Mesendoderm (in vitro differentiated cells): ENCODE data around the gene ZNF318. TPM values are rescaled to one million over a fixed set of nuclear protein-coding genes. Genes with fewer than 3 reads are reported as not detected.

Source experiments
- DNase-seq: peaks from one replicate; pipeline ENCODE4 v3.0.0; 2013
- H2AK5ac ChIP-seq: 2 replicates; pipeline ENCODE4 v1.6.1; 2013; ENCODE audit warnings: low read length, inconsistent platforms
- H2BK120ac ChIP-seq: 2 replicates; pipeline ENCODE4 v1.6.1; 2013; ENCODE audit warnings: low read depth, mild to moderate bottlenecking, low read length, moderate library complexity, mixed read lengths
- H2BK15ac ChIP-seq: replicated peaks from 2 replicates; pipeline ENCODE4 v1.6.1; 2013; ENCODE audit warnings: low read depth, mild to moderate bottlenecking, moderate library complexity
- H2BK5ac ChIP-seq: 2 replicates; pipeline ENCODE4 v1.6.1; 2013; ENCODE audit warnings: low read length, inconsistent platforms
- H3K18ac ChIP-seq: 2 replicates; pipeline ENCODE4 v1.6.1; 2013; ENCODE audit warnings: mild to moderate bottlenecking, low read length, mixed read lengths
- H3K23ac ChIP-seq: one replicate; pipeline ENCODE4 v1.6.1; 2013; ENCODE audit warnings: low read length
- H3K27ac ChIP-seq: 2 replicates; pipeline ENCODE4 v1.5.1; 2013; ENCODE audit warnings: low read depth, mild to moderate bottlenecking, inconsistent platforms, low read length, moderate library complexity
- H3K27me3 ChIP-seq: 2 replicates; pipeline ENCODE4 v1.6.1; 2013; ENCODE audit warnings: low read length, control low read depth, mild to moderate bottlenecking, inconsistent platforms; ENCODE audit not compliant: insufficient read depth, poor library complexity
- H3K36me3 ChIP-seq: 2 replicates; pipeline ENCODE4 v1.6.1; 2013; ENCODE audit warnings: low read length, inconsistent platforms; ENCODE audit not compliant: control insufficient read depth, insufficient read depth
- H3K4ac ChIP-seq: one replicate; pipeline ENCODE4 v1.6.1; 2013; ENCODE audit warnings: low read depth, mild to moderate bottlenecking, low read length, moderate library complexity
- H3K4me1 ChIP-seq: 2 replicates; pipeline ENCODE4 v1.6.1; 2013; ENCODE audit warnings: low read depth, low read length, inconsistent platforms; ENCODE audit not compliant: control insufficient read depth
- H3K4me2 ChIP-seq: 2 replicates; pipeline ENCODE4 v1.6.1; 2013; ENCODE audit warnings: low read length
- H3K4me3 ChIP-seq: 2 replicates; pipeline ENCODE4 v1.5.1; 2013; ENCODE audit warnings: mild to moderate bottlenecking, low read length
- H3K56ac ChIP-seq: one replicate; pipeline ENCODE4 v1.6.1; 2013; ENCODE audit warnings: low read length
- H3K79me1 ChIP-seq: 2 replicates; pipeline ENCODE4 v1.6.1; 2013; ENCODE audit warnings: low read length, inconsistent platforms
- H3K79me2 ChIP-seq: 2 replicates; pipeline ENCODE4 v1.6.1; 2013; ENCODE audit warnings: mild to moderate bottlenecking, low read length; ENCODE audit not compliant: control insufficient read depth, insufficient read depth
- H3K9ac ChIP-seq: 2 replicates; pipeline ENCODE4 v1.6.1; 2013; ENCODE audit warnings: low read length, inconsistent platforms
- H4K5ac ChIP-seq: one replicate; pipeline ENCODE4 v1.6.1; 2013; ENCODE audit warnings: low read length
- H4K8ac ChIP-seq: one replicate; pipeline ENCODE4 v1.6.1; 2013; ENCODE audit warnings: low read depth, mild to moderate bottlenecking, control low read depth, low read length, moderate library complexity
- WGBS: extraction: QIAGEN DNeasy Blood & Tissue Kit; methylation state at CpG from one replicate; pipeline ENCODE4 v1.1.7; 2013; ENCODE audit warnings: low lambda C conversion rate, missing lambda C conversion rate; ENCODE audit not compliant: insufficient coverage; ENCODE audit errors: extremely low coverage; 5-methylcytosine and 5-hydroxymethylcytosine counted together
- small RNA-seq: library from polyadenylated mRNA; stranded (forward); fragments of <200 nt; extraction: miRNeasy Mini kit (QIAGEN cat#:217004); gene quantifications from one replicate; pipeline ENCODE3, GENCODE V24; 2013; ENCODE audit not compliant: insufficient read depth

ZNF318 gene

GRCh38 chr6:43286456-43286979, 82.9 kb downstream of the ZNF318 start:
- no peak overlapping the region for H2BK15ac ChIP-seq
- H3K79me1 ChIP-seq = no peaks in the 10 kb centered on the region
- DNase-seq = no peak
- no peak overlapping the region for H3K4ac ChIP-seq
- H3K79me2 ChIP-seq = no peaks in the 10 kb centered on the region
- no peaks in the 10 kb centered on the region for H3K4me1 ChIP-seq
- no peak overlapping the region for H3K56ac ChIP-seq
- H2BK120ac ChIP-seq = no peak overlapping the region
- H3K27me3 ChIP-seq = peaks cover 2% of the 10 kb centered on the region
- H3K27ac ChIP-seq = no peak overlapping the region
- H3K9ac ChIP-seq = no peak overlapping the region
- H4K8ac ChIP-seq = no peak overlapping the region
- no peak overlapping the region for H3K23ac ChIP-seq
- no CpG with 5 or more reads among the region's 6 CpGs for WGBS
- H2BK5ac ChIP-seq = no peak overlapping the region
- no peak overlapping the region for H3K4me2 ChIP-seq
- H2AK5ac ChIP-seq = no peak overlapping the region
- no peak overlapping the region for H3K4me3 ChIP-seq
- H3K36me3 ChIP-seq = no peaks in the 10 kb centered on the region
- no peak overlapping the region for H4K5ac ChIP-seq
- H3K18ac ChIP-seq = no peak overlapping the region

Small RNAs within 50 kb of the gene (small RNA-seq; reads per million reads assigned to genes)
- not detected for gene AL590383.1
- gene RPL12P47 = not detected
